GM23338 (cell line): ENCODE measurements around the gene ACSL3.

Experiments used
- CREB1 ChIP-seq: fragments of 250-450 bp; sonication (Bioruptor Pico); IDR thresholded peaks from 2 replicates; pipeline ENCODE4 v1.5.0; 2020; ENCODE audit warnings: low read depth, mild to moderate bottlenecking, moderate library complexity
- EZH2 ChIP-seq: fragments of 200-600 bp; sonication (generic); IDR thresholded peaks from one replicate; pipeline ENCODE4 v1.8.0; 2017; ENCODE audit warnings: antibody characterized with exemption, mild to moderate bottlenecking, low read depth; ENCODE audit not compliant: unreplicated experiment
- EZH2phosphoT487 ChIP-seq: fragments of 200-600 bp; sonication (generic); IDR thresholded peaks from one replicate; pipeline ENCODE4 v1.8.1; 2018; ENCODE audit warnings: antibody characterized with exemption; ENCODE audit not compliant: unreplicated experiment
- JUNB ChIP-seq: IDR thresholded peaks from one replicate; pipeline ENCODE4 v1.6.1; 2016; ENCODE audit warnings: antibody characterized with exemption; ENCODE audit not compliant: unreplicated experiment
- NANOG ChIP-seq: IDR thresholded peaks from 2 replicates; pipeline ENCODE4 v1.6.1; 2016; ENCODE audit warnings: antibody characterized with exemption, borderline replicate concordance
- POLR2AphosphoS5 ChIP-seq: IDR thresholded peaks from 2 replicates; pipeline ENCODE4 v1.6.1; 2016; ENCODE audit warnings: antibody characterized with exemption, low read depth
- ZNF114 ChIP-seq: fragments of 250-450 bp; sonication (Bioruptor Pico); IDR thresholded peaks from 2 replicates; pipeline ENCODE4 v1.5.0; 2020; ENCODE audit warnings: mild to moderate bottlenecking, moderate library complexity
- ZNF331 ChIP-seq: fragments of 250-450 bp; sonication (Bioruptor Pico); IDR thresholded peaks from 2 replicates; pipeline ENCODE4 v1.5.0; 2020; ENCODE audit warnings: low read depth, mild to moderate bottlenecking, moderate library complexity
- TF ChIP-seq, protein P1 (sequence below), 2 experiments: fragments of 200-600 bp in 1 of 2; sonication (generic) in 1 of 2; conservative IDR thresholded peaks; 2 replicates each; pipeline versions ENCODE4 v1.5.1 to v1.6.1; 2016 to 2017; ENCODE audit warnings: antibody characterized with exemption in 2 of 2, low read depth in 2 of 2, mild to moderate bottlenecking in 2 of 2, moderate library complexity in 1 of 2
- TF ChIP-seq, protein P2 (sequence below): IDR thresholded peaks from one replicate; pipeline ENCODE4 v1.6.1; 2018; ENCODE audit warnings: antibody characterized with exemption; ENCODE audit not compliant: unreplicated experiment
- TF ChIP-seq, protein P3 (sequence below): IDR thresholded peaks from 2 replicates; pipeline ENCODE4 v1.6.1; 2016; ENCODE audit warnings: antibody characterized with exemption

GRCh38 chr2:222827417-222827816, 33.4 kb upstream of the ACSL3 start:
- TF ChIP-seq EZH2phosphoT487 (no peak), EZH2 (no peak), POLR2AphosphoS5 (no peak), CREB1 (CRISPR knock-in tag) (no peak), ZNF331 (CRISPR knock-in tag) (no peak), JUNB (no peak), ZNF114 (no peak), NANOG (no peak)
- TF ChIP-seq, protein P1, sequence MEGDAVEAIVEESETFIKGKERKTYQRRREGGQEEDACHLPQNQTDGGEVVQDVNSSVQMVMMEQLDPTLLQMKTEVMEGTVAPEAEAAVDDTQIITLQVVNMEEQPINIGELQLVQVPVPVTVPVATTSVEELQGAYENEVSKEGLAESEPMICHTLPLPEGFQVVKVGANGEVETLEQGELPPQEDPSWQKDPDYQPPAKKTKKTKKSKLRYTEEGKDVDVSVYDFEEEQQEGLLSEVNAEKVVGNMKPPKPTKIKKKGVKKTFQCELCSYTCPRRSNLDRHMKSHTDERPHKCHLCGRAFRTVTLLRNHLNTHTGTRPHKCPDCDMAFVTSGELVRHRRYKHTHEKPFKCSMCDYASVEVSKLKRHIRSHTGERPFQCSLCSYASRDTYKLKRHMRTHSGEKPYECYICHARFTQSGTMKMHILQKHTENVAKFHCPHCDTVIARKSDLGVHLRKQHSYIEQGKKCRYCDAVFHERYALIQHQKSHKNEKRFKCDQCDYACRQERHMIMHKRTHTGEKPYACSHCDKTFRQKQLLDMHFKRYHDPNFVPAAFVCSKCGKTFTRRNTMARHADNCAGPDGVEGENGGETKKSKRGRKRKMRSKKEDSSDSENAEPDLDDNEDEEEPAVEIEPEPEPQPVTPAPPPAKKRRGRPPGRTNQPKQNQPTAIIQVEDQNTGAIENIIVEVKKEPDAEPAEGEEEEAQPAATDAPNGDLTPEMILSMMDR (conservative IDR thresholded peaks at IDR 0.05; ENCODE audit: low read depth in 2 of 2) = no peak
- TF ChIP-seq, protein P2, sequence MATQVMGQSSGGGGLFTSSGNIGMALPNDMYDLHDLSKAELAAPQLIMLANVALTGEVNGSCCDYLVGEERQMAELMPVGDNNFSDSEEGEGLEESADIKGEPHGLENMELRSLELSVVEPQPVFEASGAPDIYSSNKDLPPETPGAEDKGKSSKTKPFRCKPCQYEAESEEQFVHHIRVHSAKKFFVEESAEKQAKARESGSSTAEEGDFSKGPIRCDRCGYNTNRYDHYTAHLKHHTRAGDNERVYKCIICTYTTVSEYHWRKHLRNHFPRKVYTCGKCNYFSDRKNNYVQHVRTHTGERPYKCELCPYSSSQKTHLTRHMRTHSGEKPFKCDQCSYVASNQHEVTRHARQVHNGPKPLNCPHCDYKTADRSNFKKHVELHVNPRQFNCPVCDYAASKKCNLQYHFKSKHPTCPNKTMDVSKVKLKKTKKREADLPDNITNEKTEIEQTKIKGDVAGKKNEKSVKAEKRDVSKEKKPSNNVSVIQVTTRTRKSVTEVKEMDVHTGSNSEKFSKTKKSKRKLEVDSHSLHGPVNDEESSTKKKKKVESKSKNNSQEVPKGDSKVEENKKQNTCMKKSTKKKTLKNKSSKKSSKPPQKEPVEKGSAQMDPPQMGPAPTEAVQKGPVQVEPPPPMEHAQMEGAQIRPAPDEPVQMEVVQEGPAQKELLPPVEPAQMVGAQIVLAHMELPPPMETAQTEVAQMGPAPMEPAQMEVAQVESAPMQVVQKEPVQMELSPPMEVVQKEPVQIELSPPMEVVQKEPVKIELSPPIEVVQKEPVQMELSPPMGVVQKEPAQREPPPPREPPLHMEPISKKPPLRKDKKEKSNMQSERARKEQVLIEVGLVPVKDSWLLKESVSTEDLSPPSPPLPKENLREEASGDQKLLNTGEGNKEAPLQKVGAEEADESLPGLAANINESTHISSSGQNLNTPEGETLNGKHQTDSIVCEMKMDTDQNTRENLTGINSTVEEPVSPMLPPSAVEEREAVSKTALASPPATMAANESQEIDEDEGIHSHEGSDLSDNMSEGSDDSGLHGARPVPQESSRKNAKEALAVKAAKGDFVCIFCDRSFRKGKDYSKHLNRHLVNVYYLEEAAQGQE = no peak
- TF ChIP-seq, protein P3, sequence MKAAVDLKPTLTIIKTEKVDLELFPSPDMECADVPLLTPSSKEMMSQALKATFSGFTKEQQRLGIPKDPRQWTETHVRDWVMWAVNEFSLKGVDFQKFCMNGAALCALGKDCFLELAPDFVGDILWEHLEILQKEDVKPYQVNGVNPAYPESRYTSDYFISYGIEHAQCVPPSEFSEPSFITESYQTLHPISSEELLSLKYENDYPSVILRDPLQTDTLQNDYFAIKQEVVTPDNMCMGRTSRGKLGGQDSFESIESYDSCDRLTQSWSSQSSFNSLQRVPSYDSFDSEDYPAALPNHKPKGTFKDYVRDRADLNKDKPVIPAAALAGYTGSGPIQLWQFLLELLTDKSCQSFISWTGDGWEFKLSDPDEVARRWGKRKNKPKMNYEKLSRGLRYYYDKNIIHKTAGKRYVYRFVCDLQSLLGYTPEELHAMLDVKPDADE = no peak
